Neural progenitor cell (in vitro differentiated cells): ENCODE data around the gene GALR1.

Source experiments
- EZH2 ChIP-seq: fragments of 200-600 bp; sonication (generic); IDR thresholded peaks from 2 replicates; pipeline ENCODE4 v1.6.1; 2017; ENCODE audit warnings: antibody characterized with exemption, mild to moderate bottlenecking, moderate library complexity
- EZH2phosphoT487 ChIP-seq: fragments of 200-600 bp; sonication (generic); IDR thresholded peaks from 2 replicates; pipeline ENCODE4 v1.6.1; 2017; ENCODE audit warnings: antibody characterized with exemption
- TF ChIP-seq, protein P1 (sequence below): fragments of 200-600 bp; sonication (generic); IDR thresholded peaks from 2 replicates; pipeline ENCODE4 v1.5.1; 2017; ENCODE audit warnings: antibody characterized with exemption, mild to moderate bottlenecking

DNA sequence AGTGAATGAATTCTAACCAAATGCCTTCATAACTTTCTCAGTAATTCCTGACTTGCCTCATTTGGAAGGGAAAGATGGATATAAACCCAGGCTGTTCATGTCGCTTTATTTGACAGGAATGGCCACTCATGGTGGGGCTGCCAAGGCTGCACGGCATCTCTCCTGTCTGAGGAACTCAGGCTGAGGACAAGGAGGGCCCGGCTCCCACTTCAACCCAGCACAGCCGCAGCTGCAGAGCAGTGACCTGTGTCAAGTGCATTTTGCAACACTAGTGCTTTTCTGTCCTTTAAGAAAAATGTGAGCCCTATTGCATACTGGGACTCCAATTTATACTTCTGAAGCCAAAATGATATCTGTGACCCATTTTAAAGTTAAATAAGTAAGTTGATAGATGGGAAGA is 45.8 kb upstream of the GALR1 start:
- TF ChIP-seq, protein P1, sequence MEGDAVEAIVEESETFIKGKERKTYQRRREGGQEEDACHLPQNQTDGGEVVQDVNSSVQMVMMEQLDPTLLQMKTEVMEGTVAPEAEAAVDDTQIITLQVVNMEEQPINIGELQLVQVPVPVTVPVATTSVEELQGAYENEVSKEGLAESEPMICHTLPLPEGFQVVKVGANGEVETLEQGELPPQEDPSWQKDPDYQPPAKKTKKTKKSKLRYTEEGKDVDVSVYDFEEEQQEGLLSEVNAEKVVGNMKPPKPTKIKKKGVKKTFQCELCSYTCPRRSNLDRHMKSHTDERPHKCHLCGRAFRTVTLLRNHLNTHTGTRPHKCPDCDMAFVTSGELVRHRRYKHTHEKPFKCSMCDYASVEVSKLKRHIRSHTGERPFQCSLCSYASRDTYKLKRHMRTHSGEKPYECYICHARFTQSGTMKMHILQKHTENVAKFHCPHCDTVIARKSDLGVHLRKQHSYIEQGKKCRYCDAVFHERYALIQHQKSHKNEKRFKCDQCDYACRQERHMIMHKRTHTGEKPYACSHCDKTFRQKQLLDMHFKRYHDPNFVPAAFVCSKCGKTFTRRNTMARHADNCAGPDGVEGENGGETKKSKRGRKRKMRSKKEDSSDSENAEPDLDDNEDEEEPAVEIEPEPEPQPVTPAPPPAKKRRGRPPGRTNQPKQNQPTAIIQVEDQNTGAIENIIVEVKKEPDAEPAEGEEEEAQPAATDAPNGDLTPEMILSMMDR: no peak
- TF ChIP-seq EZH2 (no peak), EZH2phosphoT487 (no peak)
